Measurements from ENCODE around the gene LRP8. TPM values are rescaled to one million over a fixed set of nuclear protein-coding genes. Genes with fewer than 3 reads are reported as not detected.

LRP8 gene
- total RNA-seq, 3 donors from 2014 or later = 1.6 to 14.7 (median 6.3) TPM

DNA sequence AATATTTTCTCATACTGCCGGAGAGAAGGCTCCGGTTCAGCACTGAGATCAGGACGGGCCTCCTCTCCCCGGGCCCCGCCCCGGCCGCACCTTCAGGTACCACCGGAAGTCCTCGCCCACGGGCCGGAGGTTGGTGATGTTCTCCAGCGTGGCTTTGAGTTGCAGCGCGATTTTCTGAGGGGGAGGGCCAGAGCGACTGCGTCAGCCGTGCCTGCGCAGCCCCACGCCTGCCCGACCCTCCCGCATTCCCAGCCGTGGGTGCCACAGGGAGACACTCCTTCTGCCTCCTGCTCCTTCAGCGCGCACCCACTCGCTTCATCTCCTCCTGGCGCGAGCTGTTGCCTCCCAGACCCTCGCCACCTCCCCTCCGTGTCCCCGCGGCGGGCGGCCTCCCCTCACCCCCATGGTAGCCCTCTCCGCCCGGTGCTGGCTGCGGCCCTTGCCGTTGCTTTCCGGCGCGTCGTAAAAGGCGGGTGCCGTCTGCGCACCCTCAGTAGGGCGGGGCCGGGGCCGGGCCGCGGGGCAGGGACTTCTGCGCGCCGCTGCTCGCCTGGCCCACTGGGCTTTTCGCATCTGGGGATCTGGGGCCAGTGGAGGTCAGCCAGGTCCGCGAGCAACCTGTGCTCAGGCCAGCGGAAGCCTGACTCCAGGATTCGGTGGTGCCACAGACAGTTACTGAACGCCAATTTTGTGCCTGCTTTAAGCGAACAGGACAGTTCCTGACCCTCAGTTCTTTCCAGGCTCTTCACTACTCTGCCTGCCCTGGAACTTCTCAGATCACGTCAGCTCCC is 107.5 kb downstream of the LRP8 start, which contains the start of gene CZIB:
CZIB (minus strand) TSS at position 464 of the 791 bp plus-strand sequence; CDS start at position 405, 59 bp downstream.
- Histone ChIP-seq H3K36me3 (no peaks in the 10 kb centered on the region), H3K27me3 (no peaks in the 10 kb centered on the region), H3K4me3 (peak within 1 kb of the TSS; percentile 78 to 87 (median 84)), H3K9me3 (no peaks in the 10 kb centered on the region), H3K4me1 (peaks cover 0 to 8% of the 10 kb centered on the region in 2 donors), H3K27ac (peak within 1 kb of the TSS; percentile 93 to 98)
- intact Hi-C loops (cut with DNase I; ENCODE audit: low total_unique reads) = no loop called here
- DNase-seq (ENCODE audit: low spot score in 2 of 2) = peak; percentile 92 to 94
- TF ChIP-seq POLR2AphosphoS5 (IDR thresholded peaks at IDR 0.05) = peak; percentile 96 to 98 (median 97)
- TF ChIP-seq, protein P1, sequence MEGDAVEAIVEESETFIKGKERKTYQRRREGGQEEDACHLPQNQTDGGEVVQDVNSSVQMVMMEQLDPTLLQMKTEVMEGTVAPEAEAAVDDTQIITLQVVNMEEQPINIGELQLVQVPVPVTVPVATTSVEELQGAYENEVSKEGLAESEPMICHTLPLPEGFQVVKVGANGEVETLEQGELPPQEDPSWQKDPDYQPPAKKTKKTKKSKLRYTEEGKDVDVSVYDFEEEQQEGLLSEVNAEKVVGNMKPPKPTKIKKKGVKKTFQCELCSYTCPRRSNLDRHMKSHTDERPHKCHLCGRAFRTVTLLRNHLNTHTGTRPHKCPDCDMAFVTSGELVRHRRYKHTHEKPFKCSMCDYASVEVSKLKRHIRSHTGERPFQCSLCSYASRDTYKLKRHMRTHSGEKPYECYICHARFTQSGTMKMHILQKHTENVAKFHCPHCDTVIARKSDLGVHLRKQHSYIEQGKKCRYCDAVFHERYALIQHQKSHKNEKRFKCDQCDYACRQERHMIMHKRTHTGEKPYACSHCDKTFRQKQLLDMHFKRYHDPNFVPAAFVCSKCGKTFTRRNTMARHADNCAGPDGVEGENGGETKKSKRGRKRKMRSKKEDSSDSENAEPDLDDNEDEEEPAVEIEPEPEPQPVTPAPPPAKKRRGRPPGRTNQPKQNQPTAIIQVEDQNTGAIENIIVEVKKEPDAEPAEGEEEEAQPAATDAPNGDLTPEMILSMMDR (IDR thresholded peaks at IDR 0.05) = no peak
- TF ChIP-seq POLR2A (IDR thresholded peaks at IDR 0.05) = peak; percentile 94

DNA sequence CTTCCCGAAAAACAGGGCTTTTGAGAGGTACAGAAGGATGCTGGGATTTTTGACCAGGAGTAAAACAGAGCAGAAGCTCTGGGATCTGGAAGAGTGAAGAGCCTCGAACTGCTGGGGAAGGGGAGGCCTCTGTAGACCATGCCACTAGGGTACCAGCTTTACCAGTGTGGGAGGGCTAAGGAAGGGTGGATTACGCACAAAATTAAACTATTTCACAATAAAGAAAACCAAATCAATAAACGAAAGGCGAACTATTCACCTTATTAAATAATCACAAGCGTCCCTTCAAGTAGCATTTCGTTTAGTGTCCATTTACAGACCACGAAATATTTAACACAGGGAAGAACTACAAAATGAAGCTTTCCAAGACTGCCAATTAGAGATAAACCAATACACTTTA is 108.2 kb downstream of the LRP8 start:
- H3K9me3 ChIP-seq = no peaks in the 10 kb centered on the region
- H3K4me3 ChIP-seq = peak overlapping the region; percentile 78 to 87 (median 84)
- H3K36me3 ChIP-seq = no peaks in the 10 kb centered on the region
- intact Hi-C loops (cut with DNase I; ENCODE audit: low total_unique reads) = no loop called here
- peak overlapping the region; percentile 93 to 98 for H3K27ac ChIP-seq
- no peak for DNase-seq (ENCODE audit: low spot score in 2 of 2)
- peaks cover 0 to 8% of the 10 kb centered on the region in 2 donors for H3K4me1 ChIP-seq
- no peaks in the 10 kb centered on the region for H3K27me3 ChIP-seq
- no peak for TF ChIP-seq POLR2A (IDR thresholded peaks at IDR 0.05)
- TF ChIP-seq, protein P1 (IDR thresholded peaks at IDR 0.05) = no peak
- no peak for TF ChIP-seq POLR2AphosphoS5 (IDR thresholded peaks at IDR 0.05)

DNA sequence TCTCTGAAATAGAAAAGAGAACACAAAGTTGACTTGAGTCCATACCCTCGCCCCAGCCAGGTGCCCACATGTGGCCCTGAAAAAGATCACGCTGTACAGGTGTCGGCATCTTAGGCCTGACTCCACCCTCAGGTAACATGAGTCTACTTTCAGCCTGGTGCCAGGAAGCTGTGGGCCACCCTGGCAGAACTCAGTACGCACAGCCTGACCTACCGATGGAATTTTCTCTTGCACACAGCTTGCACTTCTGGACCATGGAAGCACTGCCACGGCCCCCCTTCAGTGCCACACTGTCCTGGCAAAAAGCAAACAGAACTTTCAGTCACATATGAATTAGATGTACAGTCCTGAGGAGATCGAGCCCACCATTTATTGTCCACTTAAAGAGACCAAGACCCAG is 109.7 kb downstream of the LRP8 start:
- Histone ChIP-seq H3K4me1 (peaks cover 0 to 8% of the 10 kb centered on the region in 2 donors), H3K27me3 (no peaks in the 10 kb centered on the region), H3K9me3 (no peaks in the 10 kb centered on the region), H3K4me3 (no peak overlapping the region), H3K27ac (no peak overlapping the region), H3K36me3 (no peaks in the 10 kb centered on the region)
- intact Hi-C loops (cut with DNase I; ENCODE audit: low total_unique reads) = no loop called here
- DNase-seq (ENCODE audit: low spot score in 2 of 2) = no peak
- TF ChIP-seq, protein P1 (IDR thresholded peaks at IDR 0.05) = no peak
- no peak for TF ChIP-seq POLR2A (IDR thresholded peaks at IDR 0.05)
- TF ChIP-seq POLR2AphosphoS5 (IDR thresholded peaks at IDR 0.05) = no peak

GRCh38 chr1:53214376-53214940 is 113.4 kb downstream of the LRP8 start:
- no peaks in the 10 kb centered on the region for H3K27me3 ChIP-seq
- no peak overlapping the region for H3K4me3 ChIP-seq
- no peaks in the 10 kb centered on the region for H3K36me3 ChIP-seq
- intact Hi-C loops (cut with DNase I; ENCODE audit: low total_unique reads) = no loop called here
- peaks cover 0 to 3% of the 10 kb centered on the region in 2 donors for H3K4me1 ChIP-seq
- TF ChIP-seq POLR2AphosphoS5 (IDR thresholded peaks at IDR 0.05) (no peak), POLR2A (IDR thresholded peaks at IDR 0.05) (no peak)
- TF ChIP-seq, protein P1 (IDR thresholded peaks at IDR 0.05) = no peak
- no peak overlapping the region for H3K27ac ChIP-seq
- DNase-seq (ENCODE audit: low spot score in 2 of 2) = no peak
- H3K9me3 ChIP-seq = no peaks in the 10 kb centered on the region

GRCh38 chr1:53210954-53211353 is 116.9 kb downstream of the LRP8 start:
- no peak for TF ChIP-seq POLR2AphosphoS5 (IDR thresholded peaks at IDR 0.05)
- TF ChIP-seq, protein P1 (IDR thresholded peaks at IDR 0.05) = no peak
- no peak for DNase-seq (ENCODE audit: low spot score in 2 of 2)
- H3K27me3 ChIP-seq = no peaks in the 10 kb centered on the region
- no peaks in the 10 kb centered on the region for H3K4me1 ChIP-seq
- intact Hi-C loops (cut with DNase I; ENCODE audit: low total_unique reads) = no loop called here
- no peak overlapping the region for H3K27ac ChIP-seq
- peaks cover 5% of the 10 kb centered on the region in 2 donors for H3K9me3 ChIP-seq
- peaks cover 4% of the 10 kb centered on the region for H3K36me3 ChIP-seq
- H3K4me3 ChIP-seq = no peak overlapping the region
